Sigmoid colon (tissue), 7 donors: ENCODE data around the gene FAH. TPM values are rescaled to one million over a fixed set of nuclear protein-coding genes. Genes with fewer than 3 reads are reported as not detected.
A peak's percentile ranks its signal among the peaks of the same experiment; 100 is the strongest.

Experiments used
- DNase-seq: peaks from one replicate; pipeline ENCODE4 v3.0.0-alpha.2; 2019
- H3K27ac ChIP-seq, 4 donors: fragments of 200-600 bp; sonication (generic); one replicate each; pipeline ENCODE4 v1.5.1; 2016 to 2019; ENCODE audit warnings: mild to moderate bottlenecking in 1 of 4
- H3K27me3 ChIP-seq, 3 donors: fragments of 200-600 bp; sonication (generic); one replicate each; pipeline ENCODE4 v1.5.1; 2019; ENCODE audit warnings: mild to moderate bottlenecking in 1 of 3
- H3K36me3 ChIP-seq, 4 donors: fragments of 200-600 bp; sonication (generic); one replicate each; pipeline ENCODE4 v1.5.1; 2016 to 2019
- H3K4me1 ChIP-seq, 4 donors: fragments of 200-600 bp; sonication (generic); one replicate each; pipeline ENCODE4 v1.5.1; 2017 to 2019
- H3K4me3 ChIP-seq, 4 donors: fragments of 200-600 bp; sonication (generic); one replicate each; pipeline ENCODE4 v1.5.1; 2017 to 2019; ENCODE audit warnings: mild to moderate bottlenecking in 2 of 4, moderate library complexity in 1 of 4
- H3K9me3 ChIP-seq, 4 donors: fragments of 200-600 bp in 3 of 4; sonication (generic) in 3 of 4; one replicate each; pipeline versions ENCODE4 v1.5.1 to v1.6.1; 2013 to 2019
- EP300 ChIP-seq, 4 donors: sonication (generic); formaldehyde crosslinking; IDR thresholded peaks; one replicate each; pipeline ENCODE4 v1.6.1; 2017; ENCODE audit warnings: antibody characterized with exemption in 4 of 4
- POLR2A ChIP-seq, 2 donors: fragments of 450-650 bp; IDR thresholded peaks; one replicate each; pipeline ENCODE4 v1.6.1; 2016; ENCODE audit warnings: antibody characterized with exemption in 2 of 2, mild to moderate bottlenecking in 2 of 2, moderate library complexity in 2 of 2
- POLR2AphosphoS5 ChIP-seq, 4 donors: sonication (generic); formaldehyde crosslinking; IDR thresholded peaks; one replicate each; pipeline ENCODE4 v1.6.1; 2017; ENCODE audit warnings: antibody characterized with exemption in 4 of 4
- WGBS, 2 donors: extraction: QIAGEN DNeasy Blood & Tissue Kit; methylation state at CpG; one replicate each; pipeline ENCODE4 v1.1.7; 2013; 5-methylcytosine and 5-hydroxymethylcytosine counted together
- intact Hi-C: fragments of 100-400 bp; cut with DNase I; formaldehyde crosslinking; loops from one replicate; pipeline ENCODE4 v1.15.1; 2023
- polyA plus RNA-seq, 3 donors: library from polyadenylated mRNA; stranded (reverse); fragments of 200-250 nt; gene quantifications; one replicate each; pipeline ENCODE4 v1.2.3, GENCODE V29; 2013
- total RNA-seq, 4 donors: library from RNA; depleted of rRNA; stranded (reverse); fragments of >200 nt; gene quantifications; one replicate each; pipeline ENCODE4 v1.1.0, GENCODE V29; 2016
- TF ChIP-seq, protein P1 (sequence below), 4 experiments: fragments of 450-650 bp in 3 of 4; fragments of 200-600 bp in 1 of 4; IDR thresholded peaks; one replicate each; pipeline ENCODE4 v1.5.1; 2016 to 2019; ENCODE audit warnings: antibody characterized with exemption in 4 of 4, mild to moderate bottlenecking in 3 of 4, moderate library complexity in 2 of 4
- donor health status: healthy with polysubstance abuse.
- donor health status: Bipolar disorder and iron deficiency.
- donor health status: healthy.

Gene FAH
- total and polyA plus RNA-seq, 7 donors: 11.4 to 23.5 (median 14.4) TPM

DNA sequence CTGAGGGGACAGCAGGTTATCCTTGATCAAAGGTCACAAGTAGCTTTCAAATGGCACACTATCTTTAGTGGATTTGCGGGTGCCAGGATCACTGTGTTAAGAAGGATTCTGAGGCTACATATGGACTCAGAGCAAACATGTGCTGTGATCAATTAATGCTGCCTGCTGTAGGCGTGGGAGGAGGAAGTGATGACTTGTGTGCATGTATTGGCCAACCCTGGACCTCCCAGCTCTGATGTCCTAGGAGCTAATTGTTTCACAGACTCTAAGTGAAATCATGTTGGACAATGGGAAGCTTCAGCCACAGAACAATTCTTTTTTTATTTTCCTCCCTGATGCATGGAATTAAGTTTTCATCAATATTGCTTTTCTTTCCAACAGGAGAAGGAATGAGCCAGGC is 24.4 kb downstream of the FAH start:
- Histone ChIP-seq H3K4me1 (peaks cover 0 to 19% (median 6%) of the 10 kb centered on the region in 4 donors), H3K36me3 (peaks cover 0 to 28% (median 16%) of the 10 kb centered on the region in 4 donors), H3K27ac (no peak overlapping the region), H3K9me3 (no peaks in the 10 kb centered on the region), H3K4me3 (no peak overlapping the region), H3K27me3 (no peaks in the 10 kb centered on the region)
- WGBS, 2 donors: 89 to 90% methylated on average over 2 of the region's 2 CpGs
- TF ChIP-seq POLR2AphosphoS5 (IDR thresholded peaks at IDR 0.05): no peak
- TF ChIP-seq EP300 (IDR thresholded peaks at IDR 0.05): no peak
- intact Hi-C loops: no loop called here
- no peak for DNase-seq

DNA sequence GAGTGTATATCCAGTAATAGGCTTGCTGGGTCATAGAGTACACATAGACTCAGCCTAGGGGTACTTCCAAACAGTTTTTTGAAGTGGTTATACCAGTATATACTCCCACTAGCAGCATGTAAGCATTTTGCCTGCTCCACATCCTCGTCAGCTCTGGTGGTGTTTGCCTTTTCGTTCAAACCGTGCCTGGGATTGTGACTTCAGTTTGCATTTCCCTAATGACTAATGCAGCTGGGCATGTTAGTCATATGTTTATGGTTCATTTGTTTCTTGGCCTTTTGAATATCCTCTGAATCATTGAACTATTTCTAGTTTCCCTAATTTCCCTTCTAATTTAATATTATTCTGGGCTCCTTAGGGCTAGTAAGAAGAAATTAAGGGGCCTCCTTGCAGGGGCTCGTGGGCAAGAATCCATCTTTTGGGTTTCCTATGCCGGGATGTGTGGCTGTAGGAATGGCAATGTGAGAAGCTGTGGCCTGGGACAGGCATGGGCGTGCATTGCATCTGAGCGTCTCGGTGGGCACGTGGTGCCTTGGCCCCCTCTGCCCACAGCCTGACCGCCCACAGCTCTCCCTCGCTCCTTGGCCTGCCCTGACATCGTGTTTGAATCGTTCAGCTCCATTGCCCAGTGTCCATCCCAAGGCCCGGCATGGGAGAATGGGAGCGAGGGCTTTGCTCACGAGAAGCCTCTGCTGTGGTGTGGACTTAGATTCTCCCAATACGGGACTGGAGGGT is 26.4 kb downstream of the FAH start:
- TF ChIP-seq, protein P1, sequence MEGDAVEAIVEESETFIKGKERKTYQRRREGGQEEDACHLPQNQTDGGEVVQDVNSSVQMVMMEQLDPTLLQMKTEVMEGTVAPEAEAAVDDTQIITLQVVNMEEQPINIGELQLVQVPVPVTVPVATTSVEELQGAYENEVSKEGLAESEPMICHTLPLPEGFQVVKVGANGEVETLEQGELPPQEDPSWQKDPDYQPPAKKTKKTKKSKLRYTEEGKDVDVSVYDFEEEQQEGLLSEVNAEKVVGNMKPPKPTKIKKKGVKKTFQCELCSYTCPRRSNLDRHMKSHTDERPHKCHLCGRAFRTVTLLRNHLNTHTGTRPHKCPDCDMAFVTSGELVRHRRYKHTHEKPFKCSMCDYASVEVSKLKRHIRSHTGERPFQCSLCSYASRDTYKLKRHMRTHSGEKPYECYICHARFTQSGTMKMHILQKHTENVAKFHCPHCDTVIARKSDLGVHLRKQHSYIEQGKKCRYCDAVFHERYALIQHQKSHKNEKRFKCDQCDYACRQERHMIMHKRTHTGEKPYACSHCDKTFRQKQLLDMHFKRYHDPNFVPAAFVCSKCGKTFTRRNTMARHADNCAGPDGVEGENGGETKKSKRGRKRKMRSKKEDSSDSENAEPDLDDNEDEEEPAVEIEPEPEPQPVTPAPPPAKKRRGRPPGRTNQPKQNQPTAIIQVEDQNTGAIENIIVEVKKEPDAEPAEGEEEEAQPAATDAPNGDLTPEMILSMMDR (IDR thresholded peaks at IDR 0.05): no peak
- no peak for TF ChIP-seq POLR2A (IDR thresholded peaks at IDR 0.05)
- no peak overlapping the region for H3K27ac ChIP-seq
- H3K4me1 ChIP-seq: peaks cover 0 to 8% (median 4%) of the 10 kb centered on the region in 4 donors
- no peaks in the 10 kb centered on the region for H3K27me3 ChIP-seq
- DNase-seq: no peak
- H3K36me3 ChIP-seq: peaks cover 0 to 43% (median 16%) of the 10 kb centered on the region in 4 donors
- no peak overlapping the region for H3K4me3 ChIP-seq
- intact Hi-C loops: no loop called here
- H3K9me3 ChIP-seq: no peaks in the 10 kb centered on the region
- 88 to 91% methylated on average over 17 of the region's 17 CpGs for WGBS, 2 donors

DNA sequence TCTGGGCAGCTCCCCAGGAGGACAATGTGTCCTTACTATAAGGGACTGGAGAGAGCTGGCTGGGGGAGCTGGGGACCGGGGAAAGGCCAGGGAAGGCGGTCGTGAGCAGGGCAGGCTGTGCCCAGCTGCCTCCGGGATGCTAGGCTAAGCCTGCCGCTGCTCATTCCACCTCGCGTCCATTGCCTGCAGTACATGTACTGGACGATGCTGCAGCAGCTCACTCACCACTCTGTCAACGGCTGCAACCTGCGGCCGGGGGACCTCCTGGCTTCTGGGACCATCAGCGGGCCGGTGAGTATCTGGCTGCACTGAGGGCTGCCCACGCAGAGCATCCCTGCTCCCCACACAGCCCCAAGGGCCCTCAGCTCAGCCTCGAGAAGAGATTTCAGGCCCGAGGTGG is 27.1 kb downstream of the FAH start:
- intact Hi-C loops: no loop called here
- Histone ChIP-seq H3K9me3 (no peaks in the 10 kb centered on the region), H3K27ac (no peak overlapping the region), H3K4me1 (peaks cover 0 to 1% (median under 1%) of the 10 kb centered on the region in 4 donors), H3K4me3 (no peak overlapping the region), H3K36me3 (peaks cover 0 to 43% (median 16%) of the 10 kb centered on the region in 4 donors), H3K27me3 (no peaks in the 10 kb centered on the region)
- DNase-seq: no peak
- TF ChIP-seq POLR2AphosphoS5 (IDR thresholded peaks at IDR 0.05): no peak
- TF ChIP-seq, protein P1 (IDR thresholded peaks at IDR 0.05): no peak
- TF ChIP-seq POLR2A (IDR thresholded peaks at IDR 0.05): no peak
- no peak for TF ChIP-seq EP300 (IDR thresholded peaks at IDR 0.05)
- WGBS, 2 donors: 87 to 96% methylated on average over 16 of the region's 16 CpGs

DNA sequence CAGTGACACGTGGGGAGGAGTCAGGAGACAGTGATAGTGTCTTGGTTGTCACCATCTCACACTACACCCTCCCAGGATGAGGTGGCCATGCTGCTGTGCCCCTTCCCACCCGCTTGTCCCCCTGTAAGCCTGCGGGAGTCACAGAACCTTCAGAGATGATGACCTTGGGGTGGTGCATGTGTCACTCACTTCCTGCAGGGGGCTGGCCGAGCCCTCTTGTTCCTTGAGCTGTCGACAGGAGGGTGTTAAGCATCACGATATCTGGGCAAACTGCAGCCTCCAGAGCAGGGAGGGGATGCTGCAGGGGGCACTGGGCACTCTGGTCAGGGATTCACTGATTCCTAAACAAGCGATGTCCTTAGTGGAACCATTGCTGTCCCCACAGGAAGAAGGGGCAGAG is 27.7 kb downstream of the FAH start:
- Histone ChIP-seq H3K36me3 (peaks cover 0 to 43% (median 15%) of the 10 kb centered on the region in 4 donors), H3K27ac (no peak overlapping the region), H3K9me3 (no peaks in the 10 kb centered on the region), H3K4me3 (no peak overlapping the region), H3K27me3 (no peaks in the 10 kb centered on the region), H3K4me1 (no peaks in the 10 kb centered on the region)
- TF ChIP-seq EP300 (IDR thresholded peaks at IDR 0.05): no peak
- TF ChIP-seq, protein P1 (IDR thresholded peaks at IDR 0.05): no peak
- no peak for TF ChIP-seq POLR2AphosphoS5 (IDR thresholded peaks at IDR 0.05)
- TF ChIP-seq POLR2A (IDR thresholded peaks at IDR 0.05): no peak
- DNase-seq: no peak
- intact Hi-C loops: no loop called here
- WGBS, 2 donors: 90 to 93% methylated on average over 7 of the region's 7 CpGs

DNA sequence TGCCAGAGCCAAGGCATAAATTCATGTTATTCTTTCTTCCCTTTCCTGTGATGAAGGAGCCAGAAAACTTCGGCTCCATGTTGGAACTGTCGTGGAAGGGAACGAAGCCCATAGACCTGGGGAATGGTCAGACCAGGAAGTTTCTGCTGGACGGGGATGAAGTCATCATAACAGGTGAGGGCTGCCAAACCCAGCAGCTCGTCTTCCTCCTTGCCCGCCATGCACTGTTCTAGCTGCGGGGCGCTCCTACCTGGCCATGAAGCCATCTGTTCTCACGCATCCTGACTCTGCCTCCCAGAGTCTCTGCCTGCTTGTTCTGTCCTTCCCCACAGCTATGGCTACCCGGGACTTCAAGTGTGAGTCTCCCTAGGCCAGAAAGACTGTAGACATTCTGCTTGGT is 28.2 kb downstream of the FAH start:
- Histone ChIP-seq H3K27ac (no peak overlapping the region), H3K4me3 (no peak overlapping the region), H3K9me3 (no peaks in the 10 kb centered on the region), H3K4me1 (no peaks in the 10 kb centered on the region), H3K36me3 (peaks cover 0 to 45% (median 15%) of the 10 kb centered on the region in 4 donors), H3K27me3 (no peaks in the 10 kb centered on the region)
- WGBS, 2 donors: 94 to 96% methylated on average over 10 of the region's 10 CpGs
- DNase-seq: peak; percentile 37
- TF ChIP-seq POLR2A (IDR thresholded peaks at IDR 0.05) (no peak), EP300 (IDR thresholded peaks at IDR 0.05) (no peak), POLR2AphosphoS5 (IDR thresholded peaks at IDR 0.05) (no peak)
- TF ChIP-seq, protein P1 (IDR thresholded peaks at IDR 0.05): no peak
- intact Hi-C loops: no loop called here
